Gastroesophageal sphincter (tissue), 4 donors: ENCODE data around the gene VRK3. TPM values are rescaled to one million over a fixed set of nuclear protein-coding genes. Genes with fewer than 3 reads are reported as not detected.
"Not testable (repeated sequence)": the region's sequence is repeated elsewhere in the genome, so short reads cannot be mapped to it uniquely, and the experiment has no call there.

Source experiments
- ATAC-seq: fragments of 150-250 bp; one replicate; pipeline ENCODE4 v1.9.1; 2016; ENCODE audit warnings: mild to moderate bottlenecking, moderate library complexity
- H3K27ac ChIP-seq, 4 donors: fragments of 200-600 bp; sonication (generic) in 3 of 4; 1 replicate in 3 of 4; 2 replicates in 1 of 4; pipeline ENCODE4 v1.5.1; 2016 to 2019
- H3K27me3 ChIP-seq: fragments of 200-600 bp; sonication (generic); one replicate; pipeline ENCODE4 v1.5.1; 2019
- H3K36me3 ChIP-seq, 2 donors: fragments of 200-600 bp; sonication (generic); one replicate each; pipeline ENCODE4 v1.5.1; 2019; ENCODE audit warnings: control low read depth in 1 of 2
- H3K4me1 ChIP-seq, 3 donors: fragments of 200-600 bp; sonication (generic); 1 replicate in 2 of 3; 2 replicates in 1 of 3; pipeline ENCODE4 v1.5.1; 2016 to 2019; ENCODE audit warnings: control low read depth in 2 of 3
- H3K4me3 ChIP-seq, 2 donors: fragments of 200-600 bp; sonication (generic); one replicate each; pipeline ENCODE4 v1.5.1; 2019; ENCODE audit warnings: mild to moderate bottlenecking in 1 of 2, moderate library complexity in 1 of 2
- H3K9me3 ChIP-seq, 3 donors: fragments of 200-600 bp; sonication (generic); one replicate each; pipeline ENCODE4 v1.5.1; 2017 to 2019; ENCODE audit warnings: control low read depth in 2 of 3
- EP300 ChIP-seq: sonication (generic); formaldehyde crosslinking; IDR thresholded peaks from one replicate; pipeline ENCODE4 v1.6.1; 2017; ENCODE audit warnings: antibody characterized with exemption, mild to moderate bottlenecking
- POLR2A ChIP-seq, 2 donors: fragments of 450-650 bp; IDR thresholded peaks; one replicate each; pipeline ENCODE4 v1.6.1; 2017; ENCODE audit warnings: antibody characterized with exemption in 2 of 2, mild to moderate bottlenecking in 2 of 2, moderate library complexity in 1 of 2
- POLR2AphosphoS5 ChIP-seq: sonication (generic); formaldehyde crosslinking; IDR thresholded peaks from one replicate; pipeline ENCODE4 v1.6.1; 2017; ENCODE audit warnings: antibody characterized with exemption
- WGBS, 2 donors: methylation state at CpG; one replicate each; pipeline ENCODE4 v1.1.5; 2018; ENCODE audit warnings: low coverage in 1 of 2; 5-methylcytosine and 5-hydroxymethylcytosine counted together
- total RNA-seq, 4 donors: library from RNA; depleted of rRNA; stranded (reverse); fragments of >200 nt; gene quantifications; one replicate each; pipeline ENCODE4 v1.1.0, GENCODE V29; 2016
- TF ChIP-seq, protein P1 (sequence below), 4 experiments: fragments of 200-600 bp in 2 of 4; fragments of 450-650 bp in 2 of 4; sonication (generic) in 1 of 4; IDR thresholded peaks; one replicate each; pipeline ENCODE4 v1.5.1; 2017 to 2019; ENCODE audit warnings: antibody characterized with exemption in 4 of 4, mild to moderate bottlenecking in 2 of 4, moderate library complexity in 2 of 4

VRK3 gene
- total RNA-seq, 4 donors from 2014 or later, result 17.5 to 34.3 (median 26.0) TPM

GRCh38 chr19:50060107-50060506 lies 34.9 kb upstream of the VRK3 start:
- 77 to 100% methylated on average over 3 to 12 of the region's 15 CpGs for WGBS, 2 donors
- Histone ChIP-seq H3K4me1 (no peaks in the 10 kb centered on the region), H3K27me3 (peaks cover 5% of the 10 kb centered on the region), H3K4me3 (no peak overlapping the region), H3K27ac (no peak overlapping the region), H3K9me3 (peaks cover 0 to 28% (median 0%) of the 10 kb centered on the region in 3 donors), H3K36me3 (no peaks in the 10 kb centered on the region)
- TF ChIP-seq POLR2AphosphoS5 (no peak), EP300 (no peak), POLR2A (IDR thresholded peaks at IDR 0.05) (no peak)
- TF ChIP-seq, protein P1, sequence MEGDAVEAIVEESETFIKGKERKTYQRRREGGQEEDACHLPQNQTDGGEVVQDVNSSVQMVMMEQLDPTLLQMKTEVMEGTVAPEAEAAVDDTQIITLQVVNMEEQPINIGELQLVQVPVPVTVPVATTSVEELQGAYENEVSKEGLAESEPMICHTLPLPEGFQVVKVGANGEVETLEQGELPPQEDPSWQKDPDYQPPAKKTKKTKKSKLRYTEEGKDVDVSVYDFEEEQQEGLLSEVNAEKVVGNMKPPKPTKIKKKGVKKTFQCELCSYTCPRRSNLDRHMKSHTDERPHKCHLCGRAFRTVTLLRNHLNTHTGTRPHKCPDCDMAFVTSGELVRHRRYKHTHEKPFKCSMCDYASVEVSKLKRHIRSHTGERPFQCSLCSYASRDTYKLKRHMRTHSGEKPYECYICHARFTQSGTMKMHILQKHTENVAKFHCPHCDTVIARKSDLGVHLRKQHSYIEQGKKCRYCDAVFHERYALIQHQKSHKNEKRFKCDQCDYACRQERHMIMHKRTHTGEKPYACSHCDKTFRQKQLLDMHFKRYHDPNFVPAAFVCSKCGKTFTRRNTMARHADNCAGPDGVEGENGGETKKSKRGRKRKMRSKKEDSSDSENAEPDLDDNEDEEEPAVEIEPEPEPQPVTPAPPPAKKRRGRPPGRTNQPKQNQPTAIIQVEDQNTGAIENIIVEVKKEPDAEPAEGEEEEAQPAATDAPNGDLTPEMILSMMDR (IDR thresholded peaks at IDR 0.05), result no peak
- ATAC-seq, result no peak

DNA sequence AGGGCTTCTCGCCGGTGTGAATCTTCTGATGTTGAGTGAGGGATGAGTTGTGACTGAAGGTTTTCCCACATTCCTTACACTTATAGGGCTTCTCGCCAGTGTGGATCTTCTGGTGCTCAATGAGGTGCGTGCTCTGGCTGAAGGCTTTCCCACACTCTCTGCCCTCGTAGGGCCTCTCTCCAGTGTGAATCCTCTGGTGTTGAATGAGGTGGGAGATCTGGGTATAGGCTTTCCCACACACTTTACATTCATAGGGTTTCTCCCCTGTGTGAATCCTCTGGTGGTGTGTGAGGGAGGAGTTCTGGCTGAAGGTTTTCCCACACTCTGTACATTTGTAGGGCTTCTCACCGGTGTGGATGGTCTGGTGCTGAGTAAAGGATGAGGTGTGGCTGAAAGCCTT lies 33.9 kb upstream of the VRK3 start:
- H3K9me3 ChIP-seq, result peaks cover 0 to 28% (median 0%) of the 10 kb centered on the region in 3 donors
- no peaks in the 10 kb centered on the region for H3K4me1 ChIP-seq
- no peak for ATAC-seq
- no peak overlapping the region for H3K27ac ChIP-seq
- WGBS, 2 donors, result 100% methylated on average over 1 of the region's 6 CpGs; no CpG with 5 or more reads in 1 of the 2 donors
- H3K4me3 ChIP-seq, result no peak overlapping the region
- TF ChIP-seq, protein P1 (IDR thresholded peaks at IDR 0.05), result no peak
- TF ChIP-seq POLR2A (IDR thresholded peaks at IDR 0.05) (no peak), EP300 (no peak), POLR2AphosphoS5 (no peak)
- H3K27me3 ChIP-seq, result peaks cover 5% of the 10 kb centered on the region
- H3K36me3 ChIP-seq, result no peaks in the 10 kb centered on the region

DNA sequence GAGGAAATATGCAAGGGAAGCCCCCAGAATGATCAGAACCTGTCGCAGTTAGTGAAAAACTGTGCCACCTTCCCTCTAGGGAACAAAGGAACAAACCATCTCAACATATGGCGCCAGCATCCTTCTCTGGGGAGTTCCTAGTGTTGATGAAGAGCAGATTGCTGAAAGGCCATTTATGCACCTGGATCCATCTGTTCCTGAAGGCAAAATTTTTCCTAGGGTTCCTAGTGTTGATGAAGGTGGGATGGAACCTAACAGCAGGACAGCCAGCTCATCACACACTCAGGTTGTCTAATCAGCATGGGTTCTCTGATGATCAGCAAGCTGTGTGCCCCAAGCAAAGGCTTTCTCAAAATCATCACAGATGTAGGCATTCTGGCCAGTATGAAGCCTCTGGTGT lies 33.3 kb upstream of the VRK3 start:
- Histone ChIP-seq H3K36me3 (no peaks in the 10 kb centered on the region), H3K4me3 (no peak overlapping the region), H3K27ac (no peak overlapping the region), H3K27me3 (peaks cover 5% of the 10 kb centered on the region), H3K4me1 (no peaks in the 10 kb centered on the region), H3K9me3 (peaks cover 0 to 28% (median 0%) of the 10 kb centered on the region in 3 donors)
- WGBS, 2 donors, result 83 to 100% methylated on average over 1 to 2 of the region's 2 CpGs
- no peak for TF ChIP-seq POLR2AphosphoS5
- no peak for TF ChIP-seq EP300
- TF ChIP-seq POLR2A (IDR thresholded peaks at IDR 0.05), result no peak
- TF ChIP-seq, protein P1 (IDR thresholded peaks at IDR 0.05), result no peak
- ATAC-seq, result no peak

DNA sequence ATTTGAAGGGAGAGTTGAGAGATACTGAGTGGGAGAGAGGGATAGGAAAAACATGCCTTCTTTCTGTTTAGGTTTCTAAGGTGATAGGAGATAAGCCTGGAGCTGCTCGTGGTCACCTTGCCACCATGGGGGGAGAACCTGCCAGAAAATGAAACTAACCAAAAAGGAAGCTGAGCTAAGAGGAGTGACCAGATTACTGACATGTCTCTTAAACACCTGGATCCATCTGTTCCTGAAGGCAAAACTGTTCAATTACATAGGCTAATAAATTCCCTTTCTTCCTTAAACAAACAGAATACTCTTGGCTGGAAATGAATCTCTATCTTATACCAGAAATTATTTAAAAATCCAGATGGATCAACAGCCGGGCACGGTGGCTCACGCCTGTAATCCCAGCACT lies 27.9 kb upstream of the VRK3 start:
- ATAC-seq, result no peak
- H3K4me1 ChIP-seq, result peaks cover 0 to 19% (median 4%) of the 10 kb centered on the region in 3 donors
- H3K27me3 ChIP-seq, result peaks cover 5% of the 10 kb centered on the region
- 19 to 72% methylated on average over 4 of the region's 4 CpGs for WGBS, 2 donors
- H3K36me3 ChIP-seq, result peaks cover 0 to 8% of the 10 kb centered on the region in 2 donors
- H3K9me3 ChIP-seq, result peaks cover 0 to 3% (median 0%) of the 10 kb centered on the region in 3 donors
- no peak overlapping the region for H3K27ac ChIP-seq
- no peak for TF ChIP-seq POLR2A (IDR thresholded peaks at IDR 0.05)
- H3K4me3 ChIP-seq, result no peak overlapping the region

DNA sequence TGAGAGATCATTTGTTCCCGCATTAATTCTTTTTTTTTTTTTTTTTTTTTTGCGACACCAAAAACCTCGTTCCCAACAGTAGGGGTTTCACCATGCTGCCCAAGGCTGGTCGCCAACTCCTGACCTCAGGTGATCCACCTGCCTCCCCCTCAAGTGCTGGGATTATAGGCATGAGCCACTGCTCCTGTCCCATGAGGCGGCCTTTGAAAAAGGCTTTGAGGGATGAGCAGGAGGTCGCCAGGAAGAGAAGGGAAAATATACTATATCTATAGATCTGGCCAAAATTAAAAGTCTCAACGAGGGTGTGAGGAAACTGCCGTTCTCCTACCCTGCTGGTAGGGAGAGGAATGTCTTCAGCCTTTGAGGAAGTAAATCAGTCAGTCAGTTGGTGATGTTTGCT lies 26.8 kb upstream of the VRK3 start:
- 77 to 78% methylated on average over 3 to 7 of the region's 8 CpGs for WGBS, 2 donors
- ATAC-seq, result no peak
- no peaks in the 10 kb centered on the region for H3K9me3 ChIP-seq

GRCh38 chr19:50051228-50051895 lies 26.2 kb upstream of the VRK3 start:
- Histone ChIP-seq H3K27ac (peak overlapping the region in 3 of 4 donors; percentile 75 to 82 (median 79)), H3K4me3 (peak overlapping the region in 1 of 2 donors; percentile 57), H3K36me3 (peaks cover 0 to 19% of the 10 kb centered on the region in 2 donors), H3K4me1 (peaks cover 0 to 19% (median 4%) of the 10 kb centered on the region in 3 donors)
- H3K9me3 ChIP-seq, ATAC-seq, H3K27me3 ChIP-seq: not testable (repeated sequence)
- 33 to 46% methylated on average over 15 to 16 of the region's 16 CpGs for WGBS, 2 donors

More for the DNA sequence above, 26.8 kb upstream of the VRK3 start:
- TF ChIP-seq EP300 (no peak), POLR2A (IDR thresholded peaks at IDR 0.05) (no peak), POLR2AphosphoS5 (no peak)
- TF ChIP-seq, protein P1 (IDR thresholded peaks at IDR 0.05), result no peak
- Histone ChIP-seq H3K4me1 (peaks cover 0 to 19% (median 4%) of the 10 kb centered on the region in 3 donors), H3K4me3 (no peak overlapping the region), H3K27me3 (peaks cover 5% of the 10 kb centered on the region), H3K27ac (no peak overlapping the region), H3K36me3 (peaks cover 0 to 14% of the 10 kb centered on the region in 2 donors)
